ENCODE results near the gene KRT23. TPM values are rescaled to one million over a fixed set of nuclear protein-coding genes. Genes with fewer than 3 reads are reported as not detected.
A peak's percentile ranks its signal among the peaks of the same experiment; 100 is the strongest.

The KRT23 gene
- total RNA-seq, 1 experiment from 2014 or later: not detected

DNA sequence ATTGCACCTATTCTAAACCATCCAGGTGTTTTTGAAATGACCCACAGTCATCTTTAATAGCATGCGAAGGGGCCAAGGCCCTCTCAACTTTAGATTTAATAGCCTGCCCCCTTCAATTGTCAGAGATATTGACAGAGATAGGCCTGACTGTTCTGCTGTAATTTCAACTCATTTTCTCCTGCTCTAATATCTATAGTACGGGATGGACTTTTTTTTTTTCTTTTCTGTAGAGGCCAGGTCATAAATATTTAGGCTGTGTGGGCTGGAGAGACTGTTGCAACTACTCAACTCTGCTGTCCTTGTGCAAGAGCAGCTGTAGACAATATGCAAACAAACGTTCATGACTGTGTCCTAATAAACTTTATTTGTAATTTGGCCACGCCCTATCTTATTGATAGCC lies 27.7 kb downstream of the KRT23 start:
- peak; percentile 30 for DNase-seq (ENCODE audit: low read depth)

GRCh38 chr17:40909351-40909750 lies 28.1 kb downstream of the KRT23 start:
- peak; percentile 95 for DNase-seq (ENCODE audit: low read depth)

GRCh38 chr17:40906613-40907012 lies 30.8 kb downstream of the KRT23 start:
- no peak for DNase-seq (ENCODE audit: low read depth)

- no peak for DNase-seq (ENCODE audit: low read depth)
Observed at GRCh38 chr17:40905370-40905769, 32.1 kb downstream of the KRT23 start.

DNA sequence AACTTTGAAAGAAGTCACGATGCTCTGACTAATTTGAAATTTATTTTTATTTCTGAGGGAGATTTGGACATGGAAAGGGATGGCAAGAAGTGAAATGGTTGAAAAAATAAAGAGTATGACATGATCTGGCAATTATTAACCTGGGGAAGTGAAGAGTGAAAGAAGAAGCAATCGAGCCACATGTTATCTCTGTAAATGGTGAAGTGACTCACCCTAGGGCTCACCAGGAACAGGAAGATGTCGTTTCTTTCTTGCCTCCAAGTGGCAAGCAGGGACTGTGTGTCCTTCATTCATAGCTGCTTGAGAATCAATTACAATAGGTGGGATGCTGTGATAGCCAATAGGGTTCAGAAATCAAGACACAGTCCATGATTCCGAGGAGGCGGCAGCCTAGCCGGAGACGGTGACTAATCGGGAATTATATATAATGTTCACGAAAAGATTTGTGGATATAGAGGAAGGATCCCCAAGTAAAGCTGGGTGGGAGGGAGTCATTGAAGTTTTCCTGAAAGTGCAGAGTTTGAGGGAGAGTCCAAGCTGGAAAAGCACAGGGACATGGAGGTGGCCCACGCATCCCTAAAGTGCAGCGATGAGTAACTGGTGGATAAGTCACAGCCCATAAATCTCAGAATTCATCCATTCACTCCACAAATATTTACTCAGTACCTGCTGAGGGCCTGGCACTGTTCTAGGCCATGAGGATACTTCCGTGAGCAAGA lies 34.2 kb downstream of the KRT23 start:
- peak; percentile 84 for DNase-seq (ENCODE audit: low read depth)

- DNase-seq (ENCODE audit: low read depth): no peak
Observed at GRCh38 chr17:40902498-40902897, 34.9 kb downstream of the KRT23 start.

DNA sequence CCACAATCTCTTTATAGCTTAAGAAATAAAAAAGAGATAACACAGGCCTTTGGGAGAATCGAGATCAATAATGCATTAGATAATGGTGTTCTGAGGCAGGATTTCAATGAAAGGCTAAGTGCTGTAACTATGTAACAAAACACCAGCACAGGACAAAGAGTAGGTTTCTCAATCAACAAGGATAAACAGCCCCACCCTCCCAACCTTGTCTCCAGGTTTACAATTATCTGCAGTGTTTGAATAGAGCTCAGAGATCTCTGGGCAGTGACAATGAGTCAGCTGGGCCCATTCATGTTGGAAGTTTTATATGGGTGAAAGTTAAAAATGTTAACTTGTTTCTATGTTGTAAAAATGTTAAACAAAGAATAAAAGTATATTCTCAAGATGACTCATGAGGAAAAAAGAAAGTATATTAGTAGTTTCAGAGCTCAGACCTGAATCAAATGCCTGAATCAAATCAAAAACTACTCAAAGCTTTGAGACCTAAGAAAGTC lies 35.4 kb downstream of the KRT23 start:
- peak; percentile 89 for DNase-seq (ENCODE audit: low read depth)

DNA sequence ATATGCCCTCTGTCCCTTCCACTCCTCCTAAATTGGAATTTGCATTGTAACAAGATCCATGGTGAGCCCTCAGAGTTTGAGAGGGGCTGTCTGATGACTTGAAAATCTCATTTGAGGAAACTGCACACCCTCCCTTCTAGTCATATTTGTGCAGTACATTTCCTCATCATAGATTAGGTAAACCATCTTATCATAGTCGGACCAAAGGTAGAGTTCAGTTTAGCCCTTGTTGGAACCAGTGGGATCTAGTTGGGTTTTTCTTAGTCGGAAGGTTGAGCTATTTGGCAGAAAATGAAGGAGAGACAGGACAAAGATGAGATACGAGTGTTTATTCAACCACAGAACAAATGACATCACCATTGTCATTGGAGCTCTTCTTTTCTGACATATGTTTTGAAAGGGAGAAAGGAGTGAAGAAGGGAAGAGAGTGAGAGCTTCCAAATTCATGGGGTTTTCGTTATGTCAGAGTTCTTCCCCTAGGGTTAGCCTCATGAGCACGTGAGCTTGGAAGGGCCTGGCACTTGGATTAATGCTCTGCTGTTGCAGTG lies 36.6 kb downstream of the KRT23 start:
- no peak for DNase-seq (ENCODE audit: low read depth)

GRCh38 chr17:40896916-40897455 lies 40.5 kb downstream of the KRT23 start:
- DNase-seq (ENCODE audit: low read depth): no peak

GRCh38 chr17:40895106-40895730 lies 42.2 kb downstream of the KRT23 start:
- no peak for DNase-seq (ENCODE audit: low read depth)

- no peak for DNase-seq (ENCODE audit: low read depth)
Observed at GRCh38 chr17:40888196-40888720, 49.2 kb downstream of the KRT23 start.

- peak; percentile 41 for DNase-seq (ENCODE audit: low read depth)
Observed at GRCh38 chr17:40886090-40886489, 51.4 kb downstream of the KRT23 start.

GRCh38 chr17:40884708-40885512 lies 52.5 kb downstream of the KRT23 start, which contains the start of gene KRT20:
KRT20 (minus strand) TSS chr17:40885242; CDS start chr17:40885185, 57 bp downstream.
- no peak for DNase-seq (ENCODE audit: low read depth)

DNA sequence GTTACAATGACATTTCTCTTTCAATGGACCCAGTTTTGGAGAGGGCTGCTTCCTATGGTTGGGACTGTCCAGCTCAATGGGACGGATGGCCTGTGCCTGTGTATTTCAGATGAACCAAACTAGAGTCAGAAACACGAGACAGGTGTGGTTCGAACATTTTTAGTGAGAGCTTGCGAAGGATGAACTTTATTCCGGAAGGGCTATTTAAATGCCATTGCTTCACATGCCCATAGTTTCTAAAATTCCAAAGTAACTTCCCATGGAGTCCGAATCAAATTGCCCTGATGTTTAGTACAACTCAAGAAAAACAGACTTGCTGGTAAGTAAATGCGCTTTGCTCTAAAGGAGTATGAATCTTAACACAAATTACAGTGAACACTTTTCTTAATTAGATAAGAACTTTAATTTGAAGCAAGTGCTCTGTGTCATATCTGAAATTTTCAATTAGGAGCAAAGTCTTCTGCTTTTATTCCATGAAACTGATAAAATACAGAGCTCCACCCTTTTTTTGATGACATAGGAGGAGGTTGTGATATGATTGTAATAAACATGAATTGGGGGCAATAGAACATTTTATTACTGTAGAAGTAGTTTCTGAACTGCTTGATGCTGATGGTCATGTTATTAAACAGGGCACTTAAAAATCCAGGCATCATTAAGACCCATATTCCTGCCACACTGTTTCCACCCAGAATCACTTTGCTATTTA lies 53.7 kb downstream of the KRT23 start:
- DNase-seq (ENCODE audit: low read depth): no peak

GRCh38 chr17:40883031-40883430 lies 54.4 kb downstream of the KRT23 start:
- no peak for DNase-seq (ENCODE audit: low read depth)

DNA sequence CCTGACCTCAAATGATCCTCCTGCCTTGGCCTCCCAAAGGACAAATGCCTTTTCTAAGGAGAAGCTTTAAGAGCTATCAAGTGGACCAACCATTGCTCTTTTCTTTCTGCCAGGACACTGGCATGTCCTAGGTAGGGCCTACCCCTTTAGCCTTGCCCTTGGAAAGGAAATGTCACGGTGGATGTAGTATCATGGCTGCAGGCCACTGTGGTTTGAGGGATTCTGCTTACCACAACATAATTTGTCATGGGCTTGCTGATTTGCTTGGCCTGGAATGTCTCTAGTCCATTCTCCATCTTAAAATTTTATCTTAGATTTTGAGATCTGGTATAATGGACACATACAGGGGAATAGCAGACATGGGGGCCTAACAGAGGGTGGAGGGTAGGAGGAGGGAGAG lies 58.4 kb downstream of the KRT23 start:
- peak; percentile 37 for DNase-seq (ENCODE audit: low read depth)

DNA sequence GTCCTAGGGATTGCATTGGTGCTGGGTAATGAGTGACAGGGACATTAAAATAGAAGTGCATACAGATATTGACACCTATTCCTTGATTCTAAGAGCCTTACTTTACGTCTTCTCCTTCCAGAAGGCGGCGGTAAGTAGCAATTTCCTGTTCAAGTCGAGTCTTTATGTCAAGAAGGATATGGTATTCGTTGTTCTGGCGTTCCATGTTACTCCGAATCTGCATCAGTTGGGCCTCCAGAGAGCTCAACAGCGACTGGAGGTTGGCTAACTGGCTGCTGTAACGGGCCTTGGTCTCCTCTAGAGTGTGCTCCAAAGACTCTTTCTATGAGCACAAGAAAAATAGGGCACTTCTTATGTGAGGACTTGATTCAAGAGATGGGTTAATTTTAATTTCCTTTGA lies 59.4 kb downstream of the KRT23 start:
- DNase-seq (ENCODE audit: low read depth): no peak

DNA sequence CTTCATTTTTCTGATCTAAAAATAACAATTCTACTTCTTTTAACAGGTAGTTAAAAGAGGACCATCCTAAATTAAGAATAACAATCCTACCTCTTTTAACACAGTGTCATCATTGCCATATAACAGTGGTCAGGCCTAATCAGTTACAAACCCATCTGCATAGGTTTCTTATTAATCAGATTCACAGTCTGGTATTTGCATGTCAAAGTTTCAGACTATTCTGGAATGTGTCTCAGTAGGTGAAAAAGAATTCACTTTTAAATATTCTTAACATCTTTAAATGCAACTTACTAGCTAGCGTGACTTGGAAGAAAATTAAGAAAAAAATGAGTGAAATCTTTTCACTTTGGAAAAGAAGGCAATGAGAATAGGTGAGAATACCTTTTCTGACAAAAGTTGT lies 63.6 kb downstream of the KRT23 start:
- no peak for DNase-seq (ENCODE audit: low read depth)

GRCh38 chr17:40873255-40873654 lies 64.2 kb downstream of the KRT23 start:
- DNase-seq (ENCODE audit: low read depth): no peak

Data from M059J (cell line).